Stimulated activated CD4-positive, alpha-beta T cell treated with anti-CD3 and anti-CD28 coated beads, Interleukin-2, amount 100 ng/mL, for 24 hours (primary cell): ENCODE data around the gene OSTF1.

ENCODE experiments used
- DNase-seq, 2 donors: peaks; one replicate each; pipeline ENCODE4 v3.0.0-alpha.2; 2020

OSTF1 gene

DNA sequence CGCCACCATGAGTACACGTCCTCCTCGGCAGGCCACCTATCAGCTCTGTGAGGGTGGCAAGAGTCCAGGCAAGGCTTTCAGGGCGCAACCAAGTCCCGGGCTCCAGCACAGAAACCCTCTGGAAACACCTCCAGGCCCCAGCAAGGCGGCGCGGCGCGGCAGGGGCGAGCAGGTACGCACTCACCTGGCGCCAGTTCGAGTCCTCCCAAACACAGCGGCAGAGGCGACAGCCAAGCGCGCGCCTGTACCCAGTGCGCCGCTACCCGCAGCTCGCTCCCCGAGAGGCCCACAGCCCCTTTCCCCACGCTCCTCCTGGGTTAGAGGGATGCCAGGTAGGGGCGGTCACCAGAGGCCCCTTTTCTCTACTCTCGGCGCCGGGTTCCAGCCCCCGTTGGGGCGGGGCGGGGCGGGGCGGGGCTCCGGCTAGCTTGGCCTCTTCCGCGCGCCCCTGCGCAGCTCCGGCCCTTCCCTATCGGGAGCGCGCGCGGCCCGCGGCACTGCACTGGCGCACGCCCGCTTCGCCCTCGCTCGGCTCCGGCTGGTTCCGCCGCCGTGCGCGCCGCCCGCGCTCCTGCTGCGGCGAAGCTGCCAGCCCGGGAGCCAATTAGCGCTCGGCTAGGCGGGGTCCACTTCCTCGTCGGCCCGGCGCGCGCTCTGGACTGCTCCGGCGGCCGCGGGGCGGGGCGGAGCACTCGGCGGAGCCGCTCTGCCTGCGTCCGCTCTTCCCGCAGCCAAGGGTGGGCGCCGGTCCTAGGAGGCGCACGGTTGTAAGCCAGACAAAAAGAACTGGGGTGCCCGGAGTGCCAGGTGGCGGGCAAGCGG, at the start of gene OSTF1, which contains the start of gene NMRK1:
Gene OSTF1, plus strand, starts transcription at position 691 of the 822 bp plus-strand sequence. CDS start 179 bp downstream, outside the sequence.
Gene NMRK1, minus strand, starts transcription at position 332 of the 822 bp plus-strand sequence. CDS start 5,040 bp downstream, outside the sequence.
- DNase-seq, result peak; percentile 92

DNA sequence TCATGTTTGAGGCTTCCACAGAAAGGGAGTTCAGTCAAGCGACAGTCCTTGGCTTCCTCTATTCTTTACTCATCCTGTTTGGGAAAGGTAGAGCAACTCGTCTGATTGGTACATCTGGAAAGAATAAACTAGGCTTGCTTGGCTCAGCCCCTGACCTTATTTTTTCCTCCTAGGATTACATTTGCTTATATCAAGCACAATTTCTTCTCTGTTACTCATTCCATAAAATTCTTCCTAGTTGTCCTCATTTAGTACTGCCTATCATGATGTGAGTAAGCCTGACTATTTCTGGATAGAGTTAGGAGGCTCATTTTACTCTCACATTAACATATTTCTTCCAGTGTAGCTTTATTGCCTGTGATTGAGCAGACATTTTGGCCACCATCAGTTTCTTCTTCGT, 49.3 kb upstream of the OSTF1 start:
- no peak for DNase-seq

- DNase-seq, result no peak
Measured at GRCh38 chr9:75039801-75040200, 48.5 kb upstream of the OSTF1 start.

- DNase-seq, result no peak
Measured at GRCh38 chr9:75041041-75041440, 47.3 kb upstream of the OSTF1 start.

- no peak for DNase-seq
Measured at GRCh38 chr9:75046725-75047345, 41.5 kb upstream of the OSTF1 start.

DNA sequence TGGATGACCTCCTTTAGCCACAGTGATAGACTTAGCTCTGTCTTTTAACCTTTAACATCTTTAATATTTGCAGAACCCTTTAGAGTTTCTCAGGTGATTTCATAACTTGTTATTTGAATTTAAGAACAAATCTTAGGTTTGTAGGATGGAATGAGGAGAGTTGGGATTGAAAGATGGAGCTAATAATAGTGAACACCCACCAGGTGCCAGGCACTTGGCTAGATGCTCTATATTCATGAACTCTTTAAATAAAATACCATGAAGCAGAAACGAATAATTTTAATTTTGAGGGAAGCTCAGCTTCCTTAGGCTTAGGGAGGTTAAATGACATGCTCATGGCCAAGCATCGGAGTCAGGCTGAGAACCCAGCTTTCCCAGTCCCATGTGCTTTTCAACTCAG, 40.8 kb upstream of the OSTF1 start:
- DNase-seq, result no peak

- no peak for DNase-seq
Measured at GRCh38 chr9:75051285-75051684, 37.0 kb upstream of the OSTF1 start.

DNA sequence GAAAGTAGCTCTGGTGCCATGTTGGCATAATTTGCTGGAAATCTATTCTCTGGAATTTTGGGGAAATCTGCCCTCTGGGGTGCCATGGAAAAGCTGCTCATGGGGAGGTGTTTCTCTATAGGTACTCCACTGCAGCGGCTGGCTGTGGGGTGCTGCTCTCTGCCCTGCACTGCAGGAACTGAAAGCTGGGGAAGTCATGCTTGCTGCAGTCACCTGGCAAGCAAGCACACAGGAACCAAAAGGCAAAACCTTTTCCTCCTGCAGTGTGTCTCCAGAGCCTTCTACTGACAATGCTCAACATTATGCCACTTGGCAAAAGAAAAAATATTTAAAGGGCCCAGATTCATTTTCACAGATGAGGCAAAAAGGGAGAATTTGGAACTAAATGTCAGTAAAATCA, 34.4 kb upstream of the OSTF1 start:
- DNase-seq, result no peak

- no peak for DNase-seq
Measured at GRCh38 chr9:75054368-75055001, 33.8 kb upstream of the OSTF1 start.

GRCh38 chr9:75061169-75061568, 27.1 kb upstream of the OSTF1 start:
- DNase-seq, result no peak

DNA sequence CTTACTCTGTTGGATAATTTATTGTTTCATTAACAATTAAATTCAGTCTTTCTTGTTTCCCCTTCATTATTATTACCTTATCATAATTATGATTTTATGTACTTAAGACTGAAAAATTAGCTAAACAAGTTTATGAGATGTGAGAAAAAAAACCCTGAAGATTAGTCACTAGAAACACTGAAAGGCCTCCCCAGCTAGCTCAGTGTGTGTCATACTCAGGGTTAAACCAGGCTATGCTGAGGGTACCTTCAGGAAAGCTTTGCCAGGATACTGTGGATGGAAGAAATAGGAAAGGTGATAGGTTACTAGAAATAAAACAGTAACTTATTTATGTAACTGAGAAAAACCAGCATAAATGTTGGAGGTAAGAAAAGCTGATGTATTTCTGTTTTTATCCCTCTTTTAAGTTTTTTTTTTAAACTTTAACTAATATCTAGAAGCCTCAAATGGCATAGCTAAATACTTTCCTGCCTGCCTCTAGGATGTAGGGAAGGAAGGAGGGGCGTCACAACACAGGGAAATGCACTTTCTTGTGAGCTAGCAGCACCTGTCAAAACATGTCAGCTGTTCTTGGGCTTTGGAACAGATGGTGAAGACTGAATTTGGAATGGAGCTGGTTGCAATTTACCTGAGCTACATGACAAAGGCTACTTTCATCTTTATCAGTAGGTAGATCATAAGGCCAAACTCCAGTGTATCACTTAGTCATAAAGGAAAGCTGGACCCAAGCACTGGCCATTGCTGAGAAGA, 24.6 kb upstream of the OSTF1 start:
- no peak for DNase-seq

DNA sequence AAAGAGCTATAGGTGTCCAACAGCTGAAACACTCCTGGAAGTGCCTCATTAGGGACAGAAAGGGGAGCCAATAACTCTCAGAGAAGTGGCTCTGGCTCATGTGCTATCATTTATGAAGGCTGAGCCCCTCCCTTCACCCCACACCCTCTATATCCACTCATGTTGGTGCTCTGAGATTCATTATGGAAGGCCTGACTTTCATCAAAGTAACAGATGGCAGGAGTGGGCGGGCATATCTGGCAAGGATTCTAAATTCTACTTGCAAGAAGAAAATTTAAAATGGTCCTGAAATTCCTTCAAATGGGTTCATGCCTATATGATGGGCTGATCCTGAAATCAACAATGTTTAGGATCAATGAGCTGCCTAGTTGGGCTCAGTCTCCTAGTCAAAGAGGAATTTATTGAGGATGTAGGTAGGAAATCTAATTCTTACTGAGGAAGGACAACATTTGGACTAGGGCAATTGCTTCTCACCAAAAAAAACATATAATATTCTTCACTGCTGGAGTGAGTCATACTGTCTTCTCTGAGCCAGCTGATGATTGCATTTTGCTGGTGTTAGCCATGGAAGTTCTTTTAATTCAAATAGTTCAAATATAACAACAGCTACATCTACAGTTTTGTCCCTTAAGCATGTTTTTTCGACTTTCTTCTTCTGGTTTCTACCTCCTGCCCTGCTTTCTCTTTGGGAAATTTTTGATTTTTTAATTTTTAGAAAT, 23.8 kb upstream of the OSTF1 start:
- no peak for DNase-seq

- no peak for DNase-seq
Measured at GRCh38 chr9:75065510-75065909, 22.8 kb upstream of the OSTF1 start.

- no peak for DNase-seq
Measured at GRCh38 chr9:75067894-75068293, 20.4 kb upstream of the OSTF1 start.

DNA sequence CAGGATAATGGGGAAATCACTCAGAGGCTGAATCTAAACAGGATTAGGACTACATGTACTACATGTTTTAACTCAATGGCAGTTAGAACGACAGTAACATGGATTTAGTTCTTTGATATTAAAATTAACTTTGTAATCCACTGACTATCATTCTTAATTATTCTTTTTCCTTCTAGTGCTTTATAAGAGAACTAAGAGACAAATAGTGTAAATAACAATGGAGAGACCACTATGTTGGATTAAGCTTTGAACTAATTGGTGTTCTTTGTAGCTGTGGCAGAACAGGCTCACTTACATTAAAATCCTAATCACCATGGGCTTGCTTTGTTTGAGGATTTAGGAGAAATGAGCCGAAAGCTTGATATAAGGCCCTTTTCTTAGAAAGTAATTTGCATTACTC, 19.1 kb upstream of the OSTF1 start:
- DNase-seq, result no peak

DNA sequence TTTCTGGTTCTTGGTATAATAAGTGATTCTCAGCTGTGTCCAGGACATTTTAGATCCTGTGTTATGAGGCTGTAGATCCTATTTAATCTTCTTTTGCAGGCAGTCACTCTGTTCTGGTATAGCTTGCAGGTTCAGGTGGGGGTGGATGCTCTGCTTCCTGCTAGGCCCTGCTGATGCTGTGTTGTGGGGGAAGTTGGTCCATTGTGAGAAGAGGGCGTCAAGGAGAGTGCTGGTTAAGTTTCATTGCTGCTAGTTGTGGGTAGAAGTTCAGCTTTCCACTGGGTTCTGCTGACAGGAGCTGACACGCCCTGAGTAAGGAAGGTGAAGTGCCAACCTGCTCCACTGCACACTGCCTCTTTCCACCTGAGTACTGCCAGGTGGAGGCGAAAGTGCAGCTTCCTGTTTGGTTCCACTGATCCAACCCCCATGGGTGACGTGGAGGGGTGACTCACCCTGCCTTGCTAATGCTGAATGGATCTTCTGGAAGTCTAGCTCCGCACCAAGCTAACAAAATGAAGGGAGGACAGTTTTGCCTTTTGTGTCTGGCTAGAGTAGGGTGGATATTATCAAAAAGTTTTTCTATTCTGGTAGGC, 16.7 kb upstream of the OSTF1 start:
- peak; percentile 66 to 78 for DNase-seq

DNA sequence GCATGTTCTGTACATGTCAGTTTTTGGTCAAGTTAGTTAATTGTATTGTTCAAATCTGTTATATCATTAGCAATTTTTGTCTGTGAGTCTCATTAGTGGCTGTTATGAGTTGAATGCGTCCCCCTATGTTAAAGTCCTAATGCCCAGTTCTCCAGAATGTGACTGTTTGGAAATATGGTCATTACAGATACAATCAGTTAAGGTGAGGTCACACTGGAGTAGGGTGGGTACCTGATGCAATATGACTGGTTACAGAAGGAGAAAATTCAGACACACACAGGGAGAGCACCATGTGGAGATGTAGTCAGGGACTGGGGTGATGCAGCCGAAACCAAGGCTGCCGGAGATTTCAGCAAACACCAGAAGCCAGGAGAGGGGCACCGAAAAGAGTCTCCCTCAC, 15.4 kb upstream of the OSTF1 start:
- DNase-seq, result no peak

DNA sequence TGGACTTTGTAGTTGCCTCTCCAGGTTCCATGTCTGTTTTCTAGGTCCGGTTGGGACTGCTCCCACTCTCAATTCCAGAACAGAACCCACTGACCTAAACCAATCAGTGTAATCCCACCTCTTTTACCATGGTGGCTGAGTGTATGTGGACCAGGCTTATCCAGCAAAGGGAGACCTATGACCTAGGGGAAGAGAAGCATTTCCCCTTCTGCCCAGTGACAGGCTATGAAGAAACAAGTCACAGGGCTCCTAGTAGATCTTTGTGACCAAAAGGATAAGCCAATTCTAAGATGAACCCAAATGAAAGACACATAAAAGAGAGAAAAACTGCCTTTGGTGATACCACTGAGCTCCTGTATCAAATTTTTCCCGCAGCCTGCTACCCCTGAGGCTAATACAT, 6.7 kb upstream of the OSTF1 start:
- no peak for DNase-seq

DNA sequence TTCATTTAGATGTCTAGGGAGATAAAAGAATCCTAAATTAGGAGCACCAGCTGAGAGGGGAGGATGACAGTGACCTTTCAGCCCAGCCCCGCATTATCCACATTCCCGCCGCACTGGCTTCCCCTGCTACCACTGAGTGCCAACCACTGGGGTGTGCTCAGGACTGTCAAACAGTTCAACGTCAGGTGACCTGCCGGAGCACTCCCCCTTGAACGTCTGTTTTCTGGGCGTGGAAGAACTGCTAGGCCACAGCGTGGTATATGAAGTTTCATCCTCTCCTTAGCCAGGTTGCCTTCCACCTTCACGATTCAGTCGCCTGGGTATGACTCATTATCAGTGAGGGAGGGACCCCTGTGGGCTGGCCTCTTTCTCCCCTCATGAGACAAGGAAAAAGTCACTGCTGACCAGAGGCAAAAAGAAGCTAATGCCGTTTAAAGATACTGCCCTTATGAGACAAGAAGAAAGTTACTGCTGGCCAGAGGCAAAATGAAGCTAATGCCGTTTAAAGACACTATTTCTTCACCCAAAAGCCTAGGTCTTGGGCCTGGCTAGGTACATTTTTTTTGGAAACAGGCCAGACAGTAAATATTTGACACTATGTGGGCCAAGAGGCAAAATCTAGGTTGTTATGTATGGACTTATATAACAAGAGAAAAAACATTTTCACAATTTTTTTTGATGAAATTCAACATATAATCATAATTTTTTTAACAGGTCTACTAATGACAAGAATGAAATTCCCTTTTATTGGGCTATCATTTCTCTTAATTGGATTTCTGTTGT, 4.9 kb upstream of the OSTF1 start:
- peak in 1 of 2 donors; percentile 22 for DNase-seq

DNA sequence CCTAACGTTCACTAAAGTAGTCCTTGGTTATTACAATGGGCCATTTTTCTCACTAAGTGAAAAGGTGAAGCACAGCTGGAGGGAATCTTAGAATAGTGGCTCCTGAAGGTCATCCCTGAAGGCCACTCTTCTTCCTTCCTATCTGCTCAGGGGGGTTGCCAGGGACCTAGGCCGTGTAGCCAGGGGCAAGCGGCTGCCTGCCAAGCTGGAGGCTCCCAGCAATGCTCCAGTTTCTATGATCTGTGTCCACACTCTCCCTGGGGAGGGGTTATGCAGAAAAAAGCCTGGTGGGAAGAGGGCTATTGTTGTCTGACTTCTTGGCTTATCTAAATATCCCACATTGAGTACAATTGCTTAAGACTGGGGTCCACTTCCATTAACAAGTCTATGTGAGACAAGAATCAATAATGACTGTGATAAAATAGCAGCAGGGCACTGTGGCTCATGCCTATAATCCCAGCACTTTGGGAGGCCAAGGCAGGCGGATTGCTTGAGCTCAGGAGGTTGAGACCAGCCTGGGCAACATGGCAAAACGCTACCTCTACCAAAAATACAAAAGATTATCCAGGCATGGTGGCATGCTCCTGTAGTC, 4.1 kb upstream of the OSTF1 start:
- DNase-seq, result no peak

GRCh38 chr9:75085640-75086039, 2.7 kb upstream of the OSTF1 start:
- DNase-seq, result no peak
